ENCODE measurements around the gene TNFRSF17. TPM values are rescaled to one million over a fixed set of nuclear protein-coding genes. Genes with fewer than 3 reads are reported as not detected.
A peak's percentile ranks its signal among the peaks of the same experiment; 100 is the strongest.

Gene TNFRSF17
- total and polyA plus RNA-seq, 2 of the 13 experiments (the other 11 are each of a cell fraction or from before 2014, with no cell fraction given): not detected

- TF ChIP-seq FOXP4 (CRISPR knock-in tag; IDR thresholded peaks at IDR 0.05): 0 out of 2 replicates have a peak, but pooled peaks have one; percentile 15
- TF ChIP-seq MEIS2 (CRISPR knock-in tag; IDR thresholded peaks at IDR 0.05): no peak
- TF ChIP-seq ZNF572 (CRISPR knock-in tag; IDR thresholded peaks at IDR 0.05): no peak
- no peak for TF ChIP-seq ZFP82 (CRISPR knock-in tag; IDR thresholded peaks at IDR 0.05; ENCODE audit: borderline replicate concordance)
- no peak for TF ChIP-seq HOXA9 (CRISPR knock-in tag; IDR thresholded peaks at IDR 0.05; ENCODE audit: borderline replicate concordance)
- no peak for TF ChIP-seq TBX2 (CRISPR knock-in tag; IDR thresholded peaks at IDR 0.05; ENCODE audit: borderline replicate concordance)
- TF ChIP-seq PPARG (CRISPR knock-in tag; conservative IDR thresholded peaks at IDR 0.05): peak; percentile 59
- TF ChIP-seq NRL (CRISPR knock-in tag; IDR thresholded peaks at IDR 0.05; ENCODE audit: borderline replicate concordance): no peak
- TF ChIP-seq, protein P1, sequence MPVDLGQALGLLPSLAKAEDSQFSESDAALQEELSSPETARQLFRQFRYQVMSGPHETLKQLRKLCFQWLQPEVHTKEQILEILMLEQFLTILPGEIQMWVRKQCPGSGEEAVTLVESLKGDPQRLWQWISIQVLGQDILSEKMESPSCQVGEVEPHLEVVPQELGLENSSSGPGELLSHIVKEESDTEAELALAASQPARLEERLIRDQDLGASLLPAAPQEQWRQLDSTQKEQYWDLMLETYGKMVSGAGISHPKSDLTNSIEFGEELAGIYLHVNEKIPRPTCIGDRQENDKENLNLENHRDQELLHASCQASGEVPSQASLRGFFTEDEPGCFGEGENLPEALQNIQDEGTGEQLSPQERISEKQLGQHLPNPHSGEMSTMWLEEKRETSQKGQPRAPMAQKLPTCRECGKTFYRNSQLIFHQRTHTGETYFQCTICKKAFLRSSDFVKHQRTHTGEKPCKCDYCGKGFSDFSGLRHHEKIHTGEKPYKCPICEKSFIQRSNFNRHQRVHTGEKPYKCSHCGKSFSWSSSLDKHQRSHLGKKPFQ (CRISPR knock-in tag; IDR thresholded peaks at IDR 0.05; ENCODE audit: insufficient replicate concordance): peak; percentile 32
- TF ChIP-seq, protein P2, sequence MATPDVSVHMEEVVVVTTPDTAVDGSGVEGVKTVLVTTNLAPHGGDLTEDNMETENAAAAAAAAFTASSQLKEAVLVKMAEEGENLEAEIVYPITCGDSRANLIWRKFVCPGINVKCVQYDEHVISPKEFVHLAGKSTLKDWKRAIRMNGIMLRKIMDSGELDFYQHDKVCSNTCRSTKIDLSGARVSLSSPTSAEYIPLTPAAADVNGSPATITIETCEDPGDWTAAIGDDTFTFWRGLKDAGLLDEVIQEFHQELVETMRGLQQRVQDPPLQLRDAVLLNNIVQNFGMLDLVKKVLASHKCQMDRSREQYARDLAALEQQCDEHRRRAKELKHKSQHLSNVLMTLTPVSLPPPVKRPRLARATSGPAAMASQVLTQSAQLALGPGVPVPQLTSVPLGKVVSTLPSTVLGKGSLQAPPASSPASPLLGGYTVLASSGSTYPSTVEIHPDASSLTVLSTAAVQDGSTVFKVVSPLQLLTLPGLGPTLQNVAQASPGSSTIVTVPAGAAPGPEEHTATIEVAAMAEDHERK (CRISPR knock-in tag; IDR thresholded peaks at IDR 0.05; ENCODE audit: low read depth): no peak
- TF ChIP-seq ARNT (IDR thresholded peaks at IDR 0.05): no peak
- TF ChIP-seq ZNF670 (CRISPR knock-in tag; IDR thresholded peaks at IDR 0.05; ENCODE audit: borderline replicate concordance): peak; percentile 84; the same call in 1 of the 2 replicates
- peak; percentile 94 for TF ChIP-seq LCORL (IDR thresholded peaks at IDR 0.05)
- peak; percentile 62 for TF ChIP-seq LCORL (CRISPR knock-in tag; IDR thresholded peaks at IDR 0.05)
- no peak for TF ChIP-seq ZNF720 (CRISPR knock-in tag; IDR thresholded peaks at IDR 0.05)
- TF ChIP-seq TP53 (CRISPR knock-in tag; conservative IDR thresholded peaks at IDR 0.05): peak; percentile 24
- no peak; the same call in 1 of the 2 replicates for TF ChIP-seq RXRA (CRISPR knock-in tag; IDR thresholded peaks at IDR 0.05)
- no peak for TF ChIP-seq YEATS2 (CRISPR knock-in tag; IDR thresholded peaks at IDR 0.05; ENCODE audit: borderline replicate concordance)
- TF ChIP-seq ZNF709 (CRISPR knock-in tag; IDR thresholded peaks at IDR 0.05): no peak
- no peak for TF ChIP-seq ZFP62 (CRISPR knock-in tag; IDR thresholded peaks at IDR 0.05)
- TF ChIP-seq TOPORS (CRISPR knock-in tag; IDR thresholded peaks at IDR 0.05): no peak
- TF ChIP-seq IRX3 (CRISPR knock-in tag; IDR thresholded peaks at IDR 0.05; ENCODE audit: borderline replicate concordance, low read depth): no peak
- no peak for TF ChIP-seq SRSF4 (IDR thresholded peaks at IDR 0.05; ENCODE audit: low read depth, low read length, poor library complexity, severe bottlenecking)
- no peak for TF ChIP-seq ZNF615 (CRISPR knock-in tag; IDR thresholded peaks at IDR 0.05; ENCODE audit: borderline replicate concordance)
- TF ChIP-seq HNRNPK (IDR thresholded peaks at IDR 0.05; ENCODE audit: low read depth, low read length, poor library complexity, severe bottlenecking): no peak
- no peak; the same call in 1 of the 2 replicates for TF ChIP-seq ZFP1 (CRISPR knock-in tag; IDR thresholded peaks at IDR 0.05)
Observed at GRCh38 chr16:11916524-11917285, 48.3 kb upstream of the TNFRSF17 start (continued).

Measured in HepG2 (cell line).